ENCODE data around the gene HLF. TPM values are rescaled to one million over a fixed set of nuclear protein-coding genes. Genes with fewer than 3 reads are reported as not detected.

The HLF gene
- total and polyA plus RNA-seq, 2 donors (not counting 3 experiments of a cell fraction or from before 2014, with no cell fraction given): not detected

DNA sequence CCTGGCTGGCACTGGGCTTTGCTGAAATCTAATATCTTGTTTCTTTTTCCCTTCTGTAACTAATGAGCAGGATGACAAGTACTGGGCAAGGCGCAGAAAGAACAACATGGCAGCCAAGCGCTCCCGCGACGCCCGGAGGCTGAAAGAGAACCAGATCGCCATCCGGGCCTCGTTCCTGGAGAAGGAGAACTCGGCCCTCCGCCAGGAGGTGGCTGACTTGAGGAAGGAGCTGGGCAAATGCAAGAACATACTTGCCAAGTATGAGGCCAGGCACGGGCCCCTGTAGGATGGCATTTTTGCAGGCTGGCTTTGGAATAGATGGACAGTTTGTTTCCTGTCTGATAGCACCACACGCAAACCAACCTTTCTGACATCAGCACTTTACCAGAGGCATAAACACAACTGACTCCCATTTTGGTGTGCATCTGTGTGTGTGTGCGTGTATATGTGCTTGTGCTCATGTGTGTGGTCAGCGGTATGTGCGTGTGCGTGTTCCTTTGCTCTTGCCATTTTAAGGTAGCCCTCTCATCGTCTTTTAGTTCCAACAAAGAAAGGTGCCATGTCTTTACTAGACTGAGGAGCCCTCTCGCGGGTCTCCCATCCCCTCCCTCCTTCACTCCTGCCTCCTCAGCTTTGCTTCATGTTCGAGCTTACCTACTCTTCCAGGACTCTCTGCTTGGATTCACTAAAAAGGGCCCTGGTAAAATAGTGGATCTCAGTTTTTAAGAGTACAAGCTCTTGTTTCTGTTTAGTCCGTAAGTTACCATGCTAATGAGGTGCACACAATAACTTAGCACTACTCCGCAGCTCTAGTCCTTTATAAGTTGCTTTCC, 56.0 kb downstream of the HLF start:
- H3K4me3 ChIP-seq (replicated peaks in 1 of 3; ENCODE audit: insufficient read depth in 1 of 3, low read depth in 1 of 3, low read length in 3 of 3): no peak overlapping the region
- H3K79me2 ChIP-seq (ENCODE audit: control insufficient read depth, insufficient read depth, low read length): no peaks in the 10 kb centered on the region
- no TSS peak for BruUV-seq (replicated peaks)
- no peaks in the 10 kb centered on the region for H3K4me1 ChIP-seq (ENCODE audit: control insufficient read depth, extremely low read depth, insufficient read depth, low read length)
- no peak for TF ChIP-seq FOS (IDR thresholded peaks at IDR 0.05; ENCODE audit: borderline replicate concordance, insufficient read depth, low read length)
- no peak for TF ChIP-seq POLR2AphosphoS5 (IDR thresholded peaks at IDR 0.05; ENCODE audit: insufficient read depth, low read depth, low read length)
- TF ChIP-seq, protein P1, sequence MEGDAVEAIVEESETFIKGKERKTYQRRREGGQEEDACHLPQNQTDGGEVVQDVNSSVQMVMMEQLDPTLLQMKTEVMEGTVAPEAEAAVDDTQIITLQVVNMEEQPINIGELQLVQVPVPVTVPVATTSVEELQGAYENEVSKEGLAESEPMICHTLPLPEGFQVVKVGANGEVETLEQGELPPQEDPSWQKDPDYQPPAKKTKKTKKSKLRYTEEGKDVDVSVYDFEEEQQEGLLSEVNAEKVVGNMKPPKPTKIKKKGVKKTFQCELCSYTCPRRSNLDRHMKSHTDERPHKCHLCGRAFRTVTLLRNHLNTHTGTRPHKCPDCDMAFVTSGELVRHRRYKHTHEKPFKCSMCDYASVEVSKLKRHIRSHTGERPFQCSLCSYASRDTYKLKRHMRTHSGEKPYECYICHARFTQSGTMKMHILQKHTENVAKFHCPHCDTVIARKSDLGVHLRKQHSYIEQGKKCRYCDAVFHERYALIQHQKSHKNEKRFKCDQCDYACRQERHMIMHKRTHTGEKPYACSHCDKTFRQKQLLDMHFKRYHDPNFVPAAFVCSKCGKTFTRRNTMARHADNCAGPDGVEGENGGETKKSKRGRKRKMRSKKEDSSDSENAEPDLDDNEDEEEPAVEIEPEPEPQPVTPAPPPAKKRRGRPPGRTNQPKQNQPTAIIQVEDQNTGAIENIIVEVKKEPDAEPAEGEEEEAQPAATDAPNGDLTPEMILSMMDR (IDR thresholded peaks at IDR 0.05; ENCODE audit: extremely low read depth in 1 of 2, insufficient read depth in 1 of 2, low read depth in 1 of 2, low read length in 2 of 2): no peak
- no peak for TF ChIP-seq MYC (IDR thresholded peaks at IDR 0.05; ENCODE audit: low read depth, low read length)
- no peak for TF ChIP-seq EZH2 (IDR thresholded peaks at IDR 0.05; ENCODE audit: borderline replicate concordance, low read depth, low read length, severe bottlenecking)
- no peak for TF ChIP-seq POLR2A (IDR thresholded peaks at IDR 0.05; ENCODE audit: low read depth, low read length)
- no peak for TF ChIP-seq JUN (IDR thresholded peaks at IDR 0.05; ENCODE audit: borderline replicate concordance, insufficient read depth, insufficient read length, low read depth)
- TF ChIP-seq, protein P2, sequence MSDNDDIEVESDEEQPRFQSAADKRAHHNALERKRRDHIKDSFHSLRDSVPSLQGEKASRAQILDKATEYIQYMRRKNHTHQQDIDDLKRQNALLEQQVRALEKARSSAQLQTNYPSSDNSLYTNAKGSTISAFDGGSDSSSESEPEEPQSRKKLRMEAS (IDR thresholded peaks at IDR 0.05; ENCODE audit: insufficient read depth, insufficient read length): no peak
- TF ChIP-seq GATA2 (IDR thresholded peaks at IDR 0.05; ENCODE audit: insufficient read depth, insufficient read length, low read depth, low read length): no peak
- no peaks in the 10 kb centered on the region for H3K36me3 ChIP-seq (ENCODE audit: control insufficient read depth in 2 of 2, extremely low read depth in 1 of 2, insufficient read depth in 2 of 2, low read length in 2 of 2)
- H3K27ac ChIP-seq (ENCODE audit: insufficient read depth, low read depth, low read length): no peak overlapping the region
- POLR2A ChIA-PET: no interaction called here
- H4K20me1 ChIP-seq (replicated peaks; ENCODE audit: control insufficient read depth, extremely low read depth, insufficient read depth, low read length): no peaks in the 10 kb centered on the region
- H2AFZ ChIP-seq (ENCODE audit: low read depth, low read length): no peak overlapping the region
- no peaks in the 10 kb centered on the region for H3K27me3 ChIP-seq (ENCODE audit: control insufficient read depth in 2 of 2, insufficient read depth in 2 of 2, low read length in 2 of 2)
- H3K4me2 ChIP-seq (ENCODE audit: insufficient read depth, low read length): no peak overlapping the region
- intact Hi-C loops (cut with micrococcal nuclease) (no loop called here), dilution Hi-C loops (cut with MboI; ENCODE audit: extremely low pct_ligation_motif_present, low sequenced_read_pairs) (no loop called here)
- no peak for DNase-seq (ENCODE audit: low read depth, low spot score)
- H3K9me3 ChIP-seq (replicated peaks; ENCODE audit: control insufficient read depth, insufficient read depth, low read length): no peaks in the 10 kb centered on the region
- FAIRE-seq: no peak
- H3K9ac ChIP-seq (replicated peaks; ENCODE audit: extremely low read depth, insufficient read depth, low read length): no peak overlapping the region
- no peaks in the 10 kb centered on the region for H3K9me1 ChIP-seq (replicated peaks; ENCODE audit: control insufficient read depth, extremely low read depth, insufficient read depth, low read length)
- CTCF ChIA-PET: no interaction called here

Data from endothelial cell of umbilical vein (primary cell).